ENCODE results near the gene OR13F1.
"Not testable (repeated sequence)": the region's sequence is repeated elsewhere in the genome, so short reads cannot be mapped to it uniquely, and the experiment has no call there.

The OR13F1 gene

GRCh38 chr9:104503963-104504362 lies at the start of gene OR13F1:
TSS of gene OR13F1 (plus strand) at chr9:104504263. CDS start at chr9:104504263, 0 bp downstream.
- DNase-seq (ENCODE audit: low read depth in 2 of 2): no peak

- DNase-seq (ENCODE audit: low read depth in 2 of 2): no peak
These were observed 47.2 kb upstream of the OR13F1 start for GRCh38 chr9:104456831-104457230.

- DNase-seq (ENCODE audit: low read depth in 2 of 2): no peak
These were observed 40.2 kb upstream of the OR13F1 start for GRCh38 chr9:104463864-104464263.

GRCh38 chr9:104468261-104468660 lies 35.8 kb upstream of the OR13F1 start:
- DNase-seq (ENCODE audit: low read depth in 2 of 2): no peak

GRCh38 chr9:104482921-104483570 lies 21.0 kb upstream of the OR13F1 start:
- no peak for DNase-seq (ENCODE audit: low read depth in 2 of 2)

GRCh38 chr9:104485014-104485413 lies 19.0 kb upstream of the OR13F1 start:
- DNase-seq (ENCODE audit: low read depth in 2 of 2): no peak

GRCh38 chr9:104494808-104495207 lies 9.3 kb upstream of the OR13F1 start:
- no peak for DNase-seq (ENCODE audit: low read depth in 2 of 2)

GRCh38 chr9:104503440-104503839 lies 623 bp upstream of the OR13F1 start:
- DNase-seq (ENCODE audit: low read depth in 2 of 2): no peak

- no peak for DNase-seq (ENCODE audit: low read depth in 2 of 2)
These were observed 2.5 kb downstream of the OR13F1 start for GRCh38 chr9:104506565-104506964.

- no peak for DNase-seq (ENCODE audit: low read depth in 2 of 2)
These were observed 10.8 kb downstream of the OR13F1 start for GRCh38 chr9:104514901-104515300.

- DNase-seq (ENCODE audit: low read depth in 2 of 2): not testable (repeated sequence)
These were observed 16.2 kb downstream of the OR13F1 start for GRCh38 chr9:104520241-104520640.

- no peak for DNase-seq (ENCODE audit: low read depth in 2 of 2)
These were observed 23.0 kb downstream of the OR13F1 start, which contains the start of gene OR13C4 for GRCh38 chr9:104527109-104527508. TSS of gene OR13C4 (minus strand) at chr9:104527209. CDS start at chr9:104527209, 0 bp downstream.

- DNase-seq (ENCODE audit: low read depth in 2 of 2): no peak
These were observed 32.7 kb downstream of the OR13F1 start, which contains the start of gene OR13C3 for GRCh38 chr9:104536756-104537155. TSS of gene OR13C3 (minus strand) at chr9:104536856. CDS start at chr9:104536723, 133 bp downstream.

GRCh38 chr9:104539275-104539674 lies 35.2 kb downstream of the OR13F1 start:
- no peak for DNase-seq (ENCODE audit: low read depth in 2 of 2)

GRCh38 chr9:104544644-104545043 lies 40.6 kb downstream of the OR13F1 start:
- no peak for DNase-seq (ENCODE audit: low read depth in 2 of 2)

- no peak for DNase-seq (ENCODE audit: low read depth in 2 of 2)
These were observed 49.2 kb downstream of the OR13F1 start for GRCh38 chr9:104553261-104553660.

Data from stimulated activated CD8-positive, alpha-beta memory T cell treated with anti-CD3 and anti-CD28 coated beads, Interleukin-2, amount 100 ng/mL, for 48 hours (primary cell).